ENCODE data around the gene TLN1. TPM values are rescaled to one million over a fixed set of nuclear protein-coding genes. Genes with fewer than 3 reads are reported as not detected.

TLN1 gene
- total and polyA plus RNA-seq, 2 of the 8 experiments (the other 6 are each of a cell fraction or from before 2014, with no cell fraction given): 28.1 to 90.1 TPM

- peak; percentile 64 to 71 (median 64) for TF ChIP-seq CTCF (IDR thresholded peaks at IDR 0.05; ENCODE audit: control extremely low read depth in 1 of 3, insufficient read depth in 1 of 3, low read depth in 1 of 3, low read length in 3 of 3)
- no peak for TF ChIP-seq RXRA (IDR thresholded peaks at IDR 0.05; ENCODE audit: insufficient read depth, low read depth, low read length)
- TF ChIP-seq EP300 (IDR thresholded peaks at IDR 0.05; ENCODE audit: borderline replicate concordance in 1 of 2, low read depth in 2 of 2, low read length in 2 of 2): no peak
- TF ChIP-seq SIRT6 (IDR thresholded peaks at IDR 0.05; ENCODE audit: low read length): no peak
- TF ChIP-seq POLR2AphosphoS5 (IDR thresholded peaks at IDR 0.05; ENCODE audit: low read depth, low read length): peak; percentile 29; the same call in 1 of the 2 replicates
- no peak for TF ChIP-seq E2F6 (IDR thresholded peaks at IDR 0.05)
- TF ChIP-seq SAP30 (IDR thresholded peaks at IDR 0.05; ENCODE audit: insufficient read depth, insufficient replicate concordance, low read length): no peak
- TF ChIP-seq SP4 (IDR thresholded peaks at IDR 0.05; ENCODE audit: low read length): no peak; the same call in 1 of the 2 replicates
- TF ChIP-seq KDM4A (IDR thresholded peaks at IDR 0.05; ENCODE audit: low read depth, low read length, severe bottlenecking): peak; percentile 66
- peak; percentile 71 for TF ChIP-seq BACH1 (IDR thresholded peaks at IDR 0.05; ENCODE audit: low read length)
Observed at GRCh38 chr9:35658137-35658967, 73.6 kb downstream of the TLN1 start, which contains the start of gene CCDC107 (continued).
